ENCODE results near the gene MARK2.

MARK2 gene

DNA sequence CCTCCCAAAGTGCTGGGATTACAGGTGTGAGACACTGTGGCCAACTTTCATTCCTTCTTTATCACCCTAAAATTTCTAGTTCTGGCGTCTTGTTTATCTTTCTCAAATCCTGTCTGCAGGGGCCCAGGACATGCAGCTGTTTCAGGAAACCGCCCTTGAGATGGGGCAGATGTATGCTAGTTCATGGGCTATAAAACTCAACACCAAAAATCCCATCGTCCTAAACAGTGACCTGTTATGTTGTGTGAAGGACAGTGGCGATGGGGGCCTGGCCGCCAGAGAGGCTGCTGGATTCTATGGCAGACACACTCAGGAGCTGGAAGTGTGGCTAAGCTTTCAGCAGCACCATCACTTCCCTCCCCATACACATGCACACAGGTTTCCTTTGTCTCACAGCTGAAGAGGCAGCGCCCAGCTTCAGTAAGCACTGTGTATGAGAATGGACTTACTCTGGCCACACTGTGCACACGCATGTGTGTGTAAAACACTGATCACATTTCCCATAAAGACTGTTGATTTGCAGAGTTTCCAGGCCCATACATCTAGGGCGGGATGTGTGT is 36.7 kb downstream of the MARK2 start:
- Histone ChIP-seq H3K36me3 (ENCODE audit: control insufficient read depth, insufficient read depth, low read length) (peaks cover 10% of the 10 kb centered on the region), H3K4me3 (ENCODE audit: low read depth, low read length) (no peak overlapping the region), H3K9ac (ENCODE audit: low read depth, low read length) (no peak overlapping the region), H3K27me3 (ENCODE audit: control insufficient read depth, insufficient read depth, low read length) (no peaks in the 10 kb centered on the region), H3K9me3 (ENCODE audit: control insufficient read depth, insufficient read depth, low read length) (no peaks in the 10 kb centered on the region), H3K4me1 (ENCODE audit: control insufficient read depth, insufficient read depth, low read length) (peaks cover 31% of the 10 kb centered on the region)

- no peaks in the 10 kb centered on the region for H3K9me3 ChIP-seq (ENCODE audit: control insufficient read depth, insufficient read depth, low read length)
- peaks cover 10% of the 10 kb centered on the region for H3K36me3 ChIP-seq (ENCODE audit: control insufficient read depth, insufficient read depth, low read length)
- no peaks in the 10 kb centered on the region for H3K27me3 ChIP-seq (ENCODE audit: control insufficient read depth, insufficient read depth, low read length)
- H3K4me3 ChIP-seq (ENCODE audit: low read depth, low read length): no peak overlapping the region
- H3K9ac ChIP-seq (ENCODE audit: low read depth, low read length): no peak overlapping the region
- peaks cover 33% of the 10 kb centered on the region for H3K4me1 ChIP-seq (ENCODE audit: control insufficient read depth, insufficient read depth, low read length)
These were observed 37.7 kb downstream of the MARK2 start for GRCh38 chr11:63876616-63877015.

- no peak overlapping the region for H3K9ac ChIP-seq (ENCODE audit: low read depth, low read length)
- H3K36me3 ChIP-seq (ENCODE audit: control insufficient read depth, insufficient read depth, low read length): peaks cover 10% of the 10 kb centered on the region
- no peak overlapping the region for H3K4me3 ChIP-seq (ENCODE audit: low read depth, low read length)
- H3K9me3 ChIP-seq (ENCODE audit: control insufficient read depth, insufficient read depth, low read length): no peaks in the 10 kb centered on the region
- H3K27me3 ChIP-seq (ENCODE audit: control insufficient read depth, insufficient read depth, low read length): no peaks in the 10 kb centered on the region
- peaks cover 29% of the 10 kb centered on the region for H3K4me1 ChIP-seq (ENCODE audit: control insufficient read depth, insufficient read depth, low read length)
These were observed 38.8 kb downstream of the MARK2 start for GRCh38 chr11:63877658-63878241.

GRCh38 chr11:63879598-63880402 is 40.9 kb downstream of the MARK2 start:
- peak overlapping the region; percentile 24 for H3K9ac ChIP-seq (ENCODE audit: low read depth, low read length)
- no peak overlapping the region for H3K4me3 ChIP-seq (ENCODE audit: low read depth, low read length)
- H3K36me3 ChIP-seq (ENCODE audit: control insufficient read depth, insufficient read depth, low read length): peaks cover 8% of the 10 kb centered on the region
- H3K4me1 ChIP-seq (ENCODE audit: control insufficient read depth, insufficient read depth, low read length): peaks cover 26% of the 10 kb centered on the region
- no peaks in the 10 kb centered on the region for H3K9me3 ChIP-seq (ENCODE audit: control insufficient read depth, insufficient read depth, low read length)
- H3K27me3 ChIP-seq (ENCODE audit: control insufficient read depth, insufficient read depth, low read length): no peaks in the 10 kb centered on the region

DNA sequence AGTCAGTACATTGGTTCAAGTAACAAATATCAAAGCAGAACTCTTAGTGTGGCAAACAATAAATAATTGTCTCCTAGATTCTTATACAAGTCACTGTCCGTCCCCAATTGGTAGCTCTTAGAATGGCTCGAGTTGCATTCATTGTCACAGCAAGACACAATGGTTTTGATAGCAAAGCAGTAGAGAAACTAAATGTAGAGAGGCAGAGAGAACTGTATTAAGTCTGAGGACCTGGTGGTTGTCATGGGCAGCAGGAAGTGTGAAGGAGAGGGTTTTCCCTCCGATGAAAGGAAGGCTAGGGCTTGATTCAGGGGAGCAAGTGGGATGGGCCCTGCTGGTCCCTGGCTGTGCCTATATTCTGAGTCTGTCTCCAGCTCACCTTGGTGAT is 41.5 kb downstream of the MARK2 start:
- Histone ChIP-seq H3K4me1 (ENCODE audit: control insufficient read depth, insufficient read depth, low read length) (peaks cover 26% of the 10 kb centered on the region), H3K27me3 (ENCODE audit: control insufficient read depth, insufficient read depth, low read length) (no peaks in the 10 kb centered on the region), H3K9ac (ENCODE audit: low read depth, low read length) (no peak overlapping the region), H3K9me3 (ENCODE audit: control insufficient read depth, insufficient read depth, low read length) (no peaks in the 10 kb centered on the region), H3K4me3 (ENCODE audit: low read depth, low read length) (no peak overlapping the region), H3K36me3 (ENCODE audit: control insufficient read depth, insufficient read depth, low read length) (peaks cover 5% of the 10 kb centered on the region)

- peaks cover 30% of the 10 kb centered on the region for H3K4me1 ChIP-seq (ENCODE audit: control insufficient read depth, insufficient read depth, low read length)
- H3K9ac ChIP-seq (ENCODE audit: low read depth, low read length): no peak overlapping the region
- no peaks in the 10 kb centered on the region for H3K27me3 ChIP-seq (ENCODE audit: control insufficient read depth, insufficient read depth, low read length)
These were observed 43.8 kb downstream of the MARK2 start for GRCh38 chr11:63882555-63883242.

GRCh38 chr11:63883791-63884190 is 44.9 kb downstream of the MARK2 start:
- Histone ChIP-seq H3K9ac (ENCODE audit: low read depth, low read length) (no peak overlapping the region), H3K4me1 (ENCODE audit: control insufficient read depth, insufficient read depth, low read length) (peaks cover 34% of the 10 kb centered on the region), H3K9me3 (ENCODE audit: control insufficient read depth, insufficient read depth, low read length) (no peaks in the 10 kb centered on the region), H3K36me3 (ENCODE audit: control insufficient read depth, insufficient read depth, low read length) (no peaks in the 10 kb centered on the region), H3K4me3 (ENCODE audit: low read depth, low read length) (no peak overlapping the region), H3K27me3 (ENCODE audit: control insufficient read depth, insufficient read depth, low read length) (no peaks in the 10 kb centered on the region)

More at GRCh38 chr11:63882555-63883242, 43.8 kb downstream of the MARK2 start:
- peaks cover 3% of the 10 kb centered on the region for H3K36me3 ChIP-seq (ENCODE audit: control insufficient read depth, insufficient read depth, low read length)
- peak overlapping the region; percentile 22 for H3K4me3 ChIP-seq (ENCODE audit: low read depth, low read length)
- no peaks in the 10 kb centered on the region for H3K9me3 ChIP-seq (ENCODE audit: control insufficient read depth, insufficient read depth, low read length)

DNA sequence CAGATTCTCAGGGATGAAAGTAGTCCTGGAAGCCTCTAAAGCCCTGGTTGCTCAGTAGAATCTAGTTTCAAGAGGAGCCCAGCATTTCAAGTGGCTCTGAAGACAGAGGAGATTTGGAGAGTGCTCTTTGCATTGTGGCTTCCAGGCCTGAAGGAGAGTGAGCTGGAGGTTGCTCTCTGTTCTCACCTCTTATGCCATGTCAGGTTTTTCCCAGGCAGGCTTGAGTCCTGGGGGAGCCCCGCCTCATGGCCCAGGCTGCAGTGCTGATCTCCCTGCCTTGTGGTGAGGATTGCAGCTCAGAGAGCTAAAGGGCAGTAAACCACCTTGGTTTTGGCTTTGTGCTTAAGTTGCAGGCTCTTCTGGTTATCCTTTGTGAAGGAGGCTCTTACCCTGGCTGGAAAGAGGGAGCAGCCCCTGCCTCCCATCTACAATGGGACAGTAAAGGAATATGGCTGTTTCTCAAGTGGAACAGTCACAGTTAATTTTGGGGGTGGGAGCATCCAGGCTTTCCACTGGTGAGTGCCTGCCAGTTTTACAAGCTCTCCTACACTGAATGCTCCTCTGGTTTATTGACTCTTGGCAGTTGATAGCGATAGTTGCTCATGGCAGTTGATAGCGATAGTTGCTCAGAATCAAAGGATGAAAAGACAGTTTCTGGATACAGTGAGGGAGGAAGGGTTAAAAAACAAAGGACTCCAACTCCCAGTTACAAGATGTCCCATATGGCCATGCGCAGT is 45.5 kb downstream of the MARK2 start:
- H3K4me3 ChIP-seq (ENCODE audit: low read depth, low read length): no peak overlapping the region
- H3K27me3 ChIP-seq (ENCODE audit: control insufficient read depth, insufficient read depth, low read length): no peaks in the 10 kb centered on the region
- H3K36me3 ChIP-seq (ENCODE audit: control insufficient read depth, insufficient read depth, low read length): no peaks in the 10 kb centered on the region
- H3K9me3 ChIP-seq (ENCODE audit: control insufficient read depth, insufficient read depth, low read length): no peaks in the 10 kb centered on the region
- H3K4me1 ChIP-seq (ENCODE audit: control insufficient read depth, insufficient read depth, low read length): peaks cover 35% of the 10 kb centered on the region
- no peak overlapping the region for H3K9ac ChIP-seq (ENCODE audit: low read depth, low read length)

DNA sequence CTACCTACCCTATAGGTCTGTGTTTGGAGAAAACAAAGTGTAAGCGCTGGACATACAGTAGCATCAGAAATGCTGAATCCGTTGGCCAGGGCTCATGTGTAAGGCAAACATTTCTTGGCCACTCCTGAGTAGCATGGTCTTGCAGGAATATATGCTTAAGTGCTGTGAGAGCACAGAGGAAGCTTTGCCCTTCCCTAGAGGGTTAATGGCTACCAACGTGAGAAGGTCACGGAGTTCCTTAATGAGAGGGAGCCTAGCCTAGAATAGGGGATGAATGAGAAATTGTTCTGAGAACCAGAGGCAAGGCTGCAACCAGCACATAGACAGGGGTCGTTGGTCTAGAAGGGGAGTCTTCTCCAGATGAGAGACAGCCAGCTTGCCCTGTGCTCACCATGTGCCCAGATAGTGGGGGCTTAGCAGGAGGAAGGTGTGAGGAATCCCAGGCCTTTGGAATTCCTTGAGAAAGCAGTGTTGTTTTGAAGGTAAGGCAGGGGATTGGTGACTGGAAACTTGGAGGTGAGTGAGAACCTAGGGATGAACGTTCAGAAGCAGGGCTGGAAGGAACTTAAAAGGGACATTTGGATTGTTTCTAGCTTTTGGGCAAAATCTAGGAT is 48.6 kb downstream of the MARK2 start:
- H3K27me3 ChIP-seq (ENCODE audit: control insufficient read depth, insufficient read depth, low read length): no peaks in the 10 kb centered on the region
- H3K36me3 ChIP-seq (ENCODE audit: control insufficient read depth, insufficient read depth, low read length): no peaks in the 10 kb centered on the region
- peaks cover 20% of the 10 kb centered on the region for H3K4me1 ChIP-seq (ENCODE audit: control insufficient read depth, insufficient read depth, low read length)
- H3K9ac ChIP-seq (ENCODE audit: low read depth, low read length): peak overlapping the region; percentile 57
- no peak overlapping the region for H3K4me3 ChIP-seq (ENCODE audit: low read depth, low read length)
- H3K9me3 ChIP-seq (ENCODE audit: control insufficient read depth, insufficient read depth, low read length): no peaks in the 10 kb centered on the region

- H3K9ac ChIP-seq (ENCODE audit: low read depth, low read length): peak overlapping the region; percentile 62
- peaks cover 18% of the 10 kb centered on the region for H3K4me1 ChIP-seq (ENCODE audit: control insufficient read depth, insufficient read depth, low read length)
- no peaks in the 10 kb centered on the region for H3K9me3 ChIP-seq (ENCODE audit: control insufficient read depth, insufficient read depth, low read length)
- no peaks in the 10 kb centered on the region for H3K27me3 ChIP-seq (ENCODE audit: control insufficient read depth, insufficient read depth, low read length)
- no peaks in the 10 kb centered on the region for H3K36me3 ChIP-seq (ENCODE audit: control insufficient read depth, insufficient read depth, low read length)
- H3K4me3 ChIP-seq (ENCODE audit: low read depth, low read length): peak overlapping the region; percentile 3
These were observed 49.5 kb downstream of the MARK2 start for GRCh38 chr11:63888170-63889086.

Data from iPS-15b (cell line).